HepG2 (cell line): ENCODE measurements around the gene PCDHGA5.

Source experiments
- CHD2 ChIP-seq: IDR thresholded peaks from 2 replicates; pipeline ENCODE4 v1.6.1; 2011; ENCODE audit warnings: low read depth, low read length, improper control_type of control experiment
- CREB1 ChIP-seq, 2 experiments: fragments of 450-650 bp in 1 of 2; IDR thresholded peaks; 2 replicates each; pipeline ENCODE4 v1.6.1; 2016 to 2017; ENCODE audit warnings: control low read depth in 1 of 2, mild to moderate bottlenecking in 1 of 2, missing compliant biosample characterization in 1 of 2, missing genetic modification characterization in 1 of 2
- CTCF ChIP-seq: sonication (generic); formaldehyde crosslinking; IDR thresholded peaks from 2 replicates; pipeline ENCODE4 v1.5.0; 2020; ENCODE audit warnings: mild to moderate bottlenecking, missing genetic modification reagents, moderate library complexity
- GTF2F1 ChIP-seq: fragments of 150-350 bp; IDR thresholded peaks from 2 replicates; pipeline ENCODE4 v1.6.1; 2014; ENCODE audit warnings: low read length
- SUZ12 ChIP-seq: fragments of 150-350 bp; IDR thresholded peaks from 2 replicates; pipeline ENCODE4 v1.6.1; 2014; ENCODE audit warnings: low read depth, low read length
- TCF7 ChIP-seq: sonication (generic); IDR thresholded peaks from 2 replicates; pipeline ENCODE4 v1.6.1; 2016; ENCODE audit warnings: antibody characterized with exemption, low read depth
- TOPORS ChIP-seq: sonication (generic); formaldehyde crosslinking; IDR thresholded peaks from 2 replicates; pipeline ENCODE4 v1.8.0; 2023; ENCODE audit warnings: mild to moderate bottlenecking, missing genetic modification reagents
- ZFX ChIP-seq: sonication (generic); formaldehyde crosslinking; IDR thresholded peaks from 2 replicates; pipeline ENCODE4 v1.4.0; 2020; ENCODE audit warnings: mild to moderate bottlenecking, low read depth, missing genetic modification reagents, moderate library complexity
- ZNF414 ChIP-seq: sonication (generic); formaldehyde crosslinking; IDR thresholded peaks from 2 replicates; pipeline ENCODE4 v1.5.0; 2020; ENCODE audit warnings: missing genetic modification reagents

GRCh38 chr5:141345327-141345726 is 18.6 kb upstream of the PCDHGA5 start:
- no peak for TF ChIP-seq TCF7
- TF ChIP-seq SUZ12 = no peak
- no peak for TF ChIP-seq GTF2F1
- TF ChIP-seq ZNF414 (CRISPR knock-in tag) = no peak
- no peak for TF ChIP-seq ZFX
- no peak for TF ChIP-seq TOPORS (CRISPR knock-in tag)
- no peak for TF ChIP-seq CHD2
- TF ChIP-seq CREB1 (IDR thresholded peaks at IDR 0.05) = no peak
- TF ChIP-seq CREB1 (CRISPR knock-in tag; IDR thresholded peaks at IDR 0.05) = no peak
- no peak for TF ChIP-seq CTCF (CRISPR knock-in tag)
